HG02885 (cell line): ENCODE data around the gene OPN1MW.
"Not testable (repeated sequence)": the region's sequence is repeated elsewhere in the genome, so short reads cannot be mapped to it uniquely, and the experiment has no call there.

Experiments
- ATAC-seq: cut with Tn5 transposase; IDR thresholded peaks from one replicate; pipeline ENCODE4 v1.9.1; 2021; ENCODE audit warnings: mild to moderate bottlenecking; ENCODE audit not compliant: unreplicated experiment, poor library complexity

Gene OPN1MW

DNA sequence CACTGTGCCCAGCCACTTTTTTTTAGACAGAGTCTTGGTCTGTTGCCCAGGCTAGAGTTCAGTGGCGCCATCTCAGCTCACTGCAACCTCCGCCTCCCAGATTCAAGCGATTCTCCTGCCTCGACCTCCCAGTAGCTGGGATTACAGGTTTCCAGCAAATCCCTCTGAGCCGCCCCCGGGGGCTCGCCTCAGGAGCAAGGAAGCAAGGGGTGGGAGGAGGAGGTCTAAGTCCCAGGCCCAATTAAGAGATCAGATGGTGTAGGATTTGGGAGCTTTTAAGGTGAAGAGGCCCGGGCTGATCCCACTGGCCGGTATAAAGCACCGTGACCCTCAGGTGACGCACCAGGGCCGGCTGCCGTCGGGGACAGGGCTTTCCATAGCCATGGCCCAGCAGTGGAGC, at the start of gene OPN1MW:
Gene OPN1MW (plus strand): TSS at position 301 of the 400 bp plus-strand sequence. CDS start 82 bp downstream, at position 383.
- ATAC-seq, result not testable (repeated sequence)

DNA sequence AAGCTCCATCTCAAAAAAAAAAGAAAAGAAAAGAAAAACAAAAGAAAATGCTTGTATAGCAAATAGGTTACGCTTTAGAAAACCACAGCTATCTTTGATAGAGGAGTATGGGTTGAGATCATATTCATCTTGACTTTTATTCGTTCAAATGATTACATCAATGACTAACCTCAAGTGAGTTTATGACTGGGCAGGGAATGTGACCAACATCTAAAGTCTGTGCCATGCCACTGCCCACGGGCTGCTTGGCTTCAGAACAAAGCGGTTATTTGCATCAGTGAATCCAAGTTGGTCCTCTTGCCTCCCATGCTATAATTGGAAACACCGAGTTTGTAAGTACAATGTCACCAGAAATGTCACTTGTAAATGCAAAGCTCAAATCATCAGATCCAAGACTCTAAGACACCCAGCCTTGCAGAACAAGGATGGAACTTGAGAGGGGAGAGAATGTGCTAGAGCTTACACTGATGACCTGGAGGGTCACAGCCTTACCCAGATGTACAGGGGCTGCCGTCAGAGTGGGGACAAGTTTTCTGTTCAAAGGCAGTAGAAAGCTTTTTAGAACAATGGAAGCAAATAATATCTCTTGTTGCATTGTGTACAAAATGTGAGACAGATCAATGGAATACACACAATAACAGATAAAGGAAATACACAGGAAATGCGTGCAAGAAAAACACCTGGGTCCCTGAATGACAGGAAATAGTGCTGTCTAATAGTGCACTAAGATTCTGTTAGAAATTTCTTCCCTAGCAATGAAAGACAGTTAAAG, 46.8 kb upstream of the OPN1MW start:
- no peak for ATAC-seq

DNA sequence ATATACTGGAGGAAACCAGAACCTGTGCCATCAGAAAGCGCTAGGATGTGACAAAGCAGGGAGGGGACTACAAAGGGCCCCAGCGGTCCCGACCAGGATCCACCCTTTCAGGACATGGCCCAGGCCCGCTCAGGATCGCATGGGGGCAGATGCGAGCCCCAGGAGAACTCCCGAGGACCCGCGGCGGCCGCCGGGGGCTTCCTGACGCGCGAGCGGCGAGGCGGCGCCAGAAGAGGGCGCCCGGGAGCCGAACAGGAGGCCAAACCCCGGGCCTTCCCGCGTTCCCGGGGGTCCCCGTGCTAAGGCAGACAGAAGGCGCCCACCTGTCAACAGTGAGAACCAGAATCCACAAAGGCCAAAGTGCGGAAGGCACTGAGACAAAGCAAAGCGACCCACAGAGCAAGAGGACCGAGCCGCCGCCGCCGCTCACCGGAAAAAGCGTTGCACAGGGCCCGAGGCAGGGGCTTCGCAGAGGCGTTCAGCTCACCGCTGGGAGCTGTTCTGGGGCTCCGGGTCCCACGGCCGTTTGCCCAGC, 45.7 kb upstream of the OPN1MW start:
- no peak for ATAC-seq

DNA sequence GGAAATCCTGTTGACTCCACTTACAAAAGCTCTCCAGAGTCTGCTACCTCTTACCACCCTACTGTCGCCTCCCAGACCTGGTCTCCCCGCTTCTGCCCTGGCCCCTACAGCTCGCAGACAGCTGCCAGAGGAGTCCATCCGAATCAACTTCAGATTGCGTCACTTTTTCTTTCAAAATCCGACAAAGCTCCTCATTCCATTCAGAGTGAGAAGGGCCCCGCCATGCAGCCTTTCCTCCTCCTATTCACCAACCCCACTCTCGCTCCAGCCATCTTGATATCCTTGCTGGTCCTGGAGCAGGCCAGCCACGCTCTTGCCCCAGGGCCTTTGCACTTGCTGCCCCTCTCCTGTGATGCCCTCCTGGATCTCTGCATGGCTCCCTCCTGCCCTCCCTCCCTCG, 43.5 kb upstream of the OPN1MW start:
- ATAC-seq, result no peak

DNA sequence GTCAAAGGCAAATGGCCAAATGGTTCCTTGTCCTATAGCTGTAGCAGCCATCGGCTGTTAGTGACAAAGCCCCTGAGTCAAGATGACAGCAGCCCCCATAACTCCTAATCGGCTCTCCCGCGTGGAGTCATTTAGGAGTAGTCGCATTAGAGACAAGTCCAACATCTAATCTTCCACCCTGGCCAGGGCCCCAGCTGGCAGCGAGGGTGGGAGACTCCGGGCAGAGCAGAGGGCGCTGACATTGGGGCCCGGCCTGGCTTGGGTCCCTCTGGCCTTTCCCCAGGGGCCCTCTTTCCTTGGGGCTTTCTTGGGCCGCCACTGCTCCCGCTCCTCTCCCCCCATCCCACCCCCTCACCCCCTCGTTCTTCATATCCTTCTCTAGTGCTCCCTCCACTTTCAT, 42.2 kb upstream of the OPN1MW start:
- no peak for ATAC-seq

DNA sequence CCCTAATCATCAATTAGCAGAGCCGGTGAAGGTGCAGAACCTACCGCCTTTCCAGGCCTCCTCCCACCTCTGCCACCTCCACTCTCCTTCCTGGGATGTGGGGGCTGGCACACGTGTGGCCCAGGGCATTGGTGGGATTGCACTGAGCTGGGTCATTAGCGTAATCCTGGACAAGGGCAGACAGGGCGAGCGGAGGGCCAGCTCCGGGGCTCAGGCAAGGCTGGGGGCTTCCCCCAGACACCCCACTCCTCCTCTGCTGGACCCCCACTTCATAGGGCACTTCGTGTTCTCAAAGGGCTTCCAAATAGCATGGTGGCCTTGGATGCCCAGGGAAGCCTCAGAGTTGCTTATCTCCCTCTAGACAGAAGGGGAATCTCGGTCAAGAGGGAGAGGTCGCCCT, 41.7 kb upstream of the OPN1MW start:
- ATAC-seq, result no peak

DNA sequence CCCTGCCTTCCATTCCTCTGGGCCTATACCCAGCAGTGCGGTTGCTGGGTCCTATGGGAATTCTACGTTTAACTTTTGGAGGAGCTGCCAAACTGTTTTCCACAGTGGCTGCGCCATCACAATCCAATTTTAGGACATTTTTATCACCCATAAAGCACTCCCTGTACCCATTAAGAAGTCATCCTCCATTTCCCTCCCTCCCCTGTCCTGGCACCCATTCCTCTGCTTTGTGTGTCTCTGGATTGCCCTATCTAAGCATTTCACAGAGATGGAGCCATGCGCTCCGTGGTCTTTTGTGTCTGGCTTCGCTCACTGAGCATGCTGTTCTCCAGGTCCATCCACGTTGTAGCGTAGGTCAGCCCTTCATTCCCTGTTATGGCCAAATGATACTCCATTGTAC, 40.0 kb upstream of the OPN1MW start:
- no peak for ATAC-seq

DNA sequence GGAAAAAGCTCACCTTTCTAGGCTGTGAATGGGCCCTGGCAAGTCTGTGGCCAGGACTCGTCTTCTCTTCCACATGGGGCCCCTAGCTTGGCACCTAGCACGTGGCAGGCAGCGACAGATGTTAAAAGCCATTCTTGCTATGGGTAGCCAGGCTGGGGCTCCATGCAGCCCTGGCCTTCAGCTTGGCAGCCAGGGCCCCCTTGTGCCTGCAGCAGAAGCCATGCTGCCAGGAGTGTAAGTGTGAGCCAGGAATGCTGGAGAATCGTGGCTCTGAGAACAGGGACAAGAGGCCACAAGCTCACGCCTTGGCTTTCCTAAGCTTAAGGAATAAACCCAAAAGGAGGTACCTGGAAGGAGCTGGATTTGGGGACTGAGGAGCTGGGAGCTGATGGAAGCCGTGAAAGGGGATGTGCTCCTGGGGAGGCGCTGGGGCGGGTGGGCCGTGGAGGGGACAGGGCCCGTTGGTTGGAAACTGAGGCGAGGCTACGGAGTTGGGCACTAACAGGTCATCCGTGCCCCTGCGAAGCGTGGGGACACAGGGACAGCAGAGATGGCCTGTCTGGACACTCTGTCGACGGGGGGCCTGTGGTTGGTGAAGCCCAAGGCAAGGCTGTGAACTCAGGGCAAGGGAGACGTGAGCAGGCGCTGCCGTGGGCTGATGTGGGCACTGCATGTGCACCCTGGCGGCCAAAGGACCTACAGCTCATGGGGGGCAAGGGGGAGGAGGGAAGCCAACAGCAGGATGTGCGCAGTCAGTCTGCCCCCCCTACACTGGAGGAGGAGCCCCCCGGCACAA, 39.2 kb upstream of the OPN1MW start:
- no peak for ATAC-seq

DNA sequence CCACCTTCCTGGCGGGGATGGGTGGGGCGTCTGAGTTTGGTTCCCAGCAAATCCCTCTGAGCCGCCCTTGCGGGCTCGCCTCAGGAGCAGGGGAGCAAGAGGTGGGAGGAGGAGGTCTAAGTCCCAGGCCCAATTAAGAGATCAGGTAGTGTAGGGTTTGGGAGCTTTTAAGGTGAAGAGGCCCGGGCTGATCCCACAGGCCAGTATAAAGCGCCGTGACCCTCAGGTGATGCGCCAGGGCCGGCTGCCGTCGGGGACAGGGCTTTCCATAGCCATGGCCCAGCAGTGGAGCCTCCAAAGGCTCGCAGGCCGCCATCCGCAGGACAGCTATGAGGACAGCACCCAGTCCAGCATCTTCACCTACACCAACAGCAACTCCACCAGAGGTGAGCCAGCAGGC, 38.4 kb upstream of the OPN1MW start, which contains the start of gene OPN1LW:
Gene OPN1LW (plus strand): TSS at position 234 of the 400 bp plus-strand sequence. CDS start 41 bp downstream, at position 275.
- not testable (repeated sequence) for ATAC-seq

DNA sequence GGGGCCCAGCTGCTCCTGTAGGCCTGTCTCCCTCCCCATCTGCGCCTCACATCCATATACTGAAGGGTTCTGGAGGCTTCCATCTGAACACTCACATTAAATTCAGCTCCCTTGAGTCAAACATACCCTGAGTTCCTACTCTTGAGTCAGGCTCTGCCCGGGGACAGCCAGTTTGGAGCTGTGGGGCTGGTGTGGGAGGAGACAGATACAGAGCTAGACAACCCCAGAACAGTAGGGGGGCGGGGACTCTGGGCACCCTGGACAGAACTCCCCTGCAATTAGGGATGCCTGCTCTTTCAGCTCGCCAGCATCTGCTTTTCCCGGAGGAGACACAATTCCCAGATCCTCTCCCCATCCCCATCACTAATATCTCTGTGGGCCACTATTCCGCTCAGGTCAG, 31.4 kb upstream of the OPN1MW start:
- ATAC-seq, result not testable (repeated sequence)

DNA sequence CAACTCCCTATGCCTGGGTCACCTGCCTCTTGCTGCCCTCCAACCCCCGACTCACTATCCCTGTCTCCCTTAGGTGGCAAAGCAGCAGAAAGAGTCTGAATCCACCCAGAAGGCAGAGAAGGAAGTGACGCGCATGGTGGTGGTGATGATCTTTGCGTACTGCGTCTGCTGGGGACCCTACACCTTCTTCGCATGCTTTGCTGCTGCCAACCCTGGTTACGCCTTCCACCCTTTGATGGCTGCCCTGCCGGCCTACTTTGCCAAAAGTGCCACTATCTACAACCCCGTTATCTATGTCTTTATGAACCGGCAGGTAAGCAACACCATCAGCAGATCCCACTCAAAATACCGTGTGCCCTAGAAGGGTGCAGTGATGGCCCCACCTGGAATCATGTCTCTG, 26.2 kb upstream of the OPN1MW start:
- not testable (repeated sequence) for ATAC-seq

DNA sequence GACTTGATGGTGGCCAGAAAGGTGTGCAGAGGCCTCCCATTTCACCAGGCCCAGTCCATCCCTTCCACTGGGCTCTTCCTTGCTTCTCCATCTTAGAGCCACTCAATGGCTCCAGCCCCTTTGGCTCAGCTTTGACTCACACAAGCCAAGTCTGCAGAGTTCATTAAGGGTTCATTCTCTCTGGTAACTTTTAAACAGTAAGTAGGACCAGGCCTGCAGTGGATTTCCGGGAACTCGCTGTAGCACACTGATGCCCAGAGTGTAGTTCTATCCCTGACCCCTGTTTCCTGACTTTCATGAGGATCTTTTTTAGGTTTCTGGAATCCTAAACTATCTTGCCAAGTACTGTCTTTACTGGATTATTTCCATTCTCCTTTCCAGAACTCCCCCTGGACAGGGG, 25.2 kb upstream of the OPN1MW start:
- ATAC-seq, result not testable (repeated sequence)

DNA sequence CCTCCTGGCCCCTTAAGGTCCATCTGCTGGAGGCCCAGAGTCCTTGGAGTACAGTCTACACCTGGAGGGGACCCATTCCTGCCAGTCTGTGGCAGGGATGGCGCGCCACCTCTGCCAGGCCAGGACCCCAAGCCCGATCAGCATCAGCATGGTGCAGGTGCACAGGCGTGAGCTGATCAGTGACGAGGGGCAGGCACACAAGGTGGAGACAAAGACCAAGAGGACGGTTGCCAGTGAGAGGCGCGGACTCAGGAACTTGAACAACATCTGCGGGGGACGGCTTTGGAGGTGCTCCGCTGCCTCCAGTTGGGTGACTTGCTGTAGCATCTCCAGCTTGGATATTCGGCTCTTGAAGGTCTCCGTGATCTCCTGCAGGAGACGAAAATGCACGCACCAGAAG, 23.1 kb upstream of the OPN1MW start:
- ATAC-seq, result not testable (repeated sequence)

DNA sequence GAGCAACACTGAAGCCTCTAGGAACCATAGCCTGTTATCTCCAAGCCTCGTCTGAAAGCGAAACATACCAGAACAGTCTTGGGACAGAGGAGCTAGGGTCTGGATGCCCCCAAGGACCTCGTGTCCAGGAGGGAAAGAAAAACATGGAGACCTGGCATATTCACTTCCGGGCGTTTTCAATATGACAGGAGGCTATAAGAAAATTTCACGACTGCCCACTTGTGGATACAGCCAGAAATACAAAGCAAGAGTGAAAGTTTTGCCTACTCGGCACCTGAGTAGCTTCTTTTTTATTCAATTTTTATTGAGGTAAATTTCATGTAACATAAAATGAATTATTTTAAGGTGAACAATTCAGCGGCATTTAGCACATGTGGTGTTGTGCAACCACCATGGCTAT, 17.5 kb upstream of the OPN1MW start:
- not testable (repeated sequence) for ATAC-seq

DNA sequence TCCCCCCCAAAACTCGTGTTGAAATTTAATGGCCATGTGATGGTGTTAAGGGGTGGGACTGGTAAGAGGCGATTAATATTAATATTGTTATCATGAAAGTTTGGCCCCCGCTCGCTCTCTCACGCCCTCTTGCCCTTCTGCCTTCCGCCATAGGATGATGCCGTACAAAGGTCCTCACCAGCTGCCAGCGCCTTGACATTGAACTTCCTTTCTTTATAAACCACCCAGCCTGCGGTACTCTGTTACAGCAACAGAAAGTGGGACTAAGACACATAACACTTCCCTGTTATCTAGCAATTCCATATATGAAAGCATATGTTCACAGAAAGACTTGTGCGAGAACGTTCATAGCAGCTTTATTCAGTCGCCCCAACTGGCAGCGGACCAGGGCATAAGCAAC, 14.0 kb upstream of the OPN1MW start:
- not testable (repeated sequence) for ATAC-seq

DNA sequence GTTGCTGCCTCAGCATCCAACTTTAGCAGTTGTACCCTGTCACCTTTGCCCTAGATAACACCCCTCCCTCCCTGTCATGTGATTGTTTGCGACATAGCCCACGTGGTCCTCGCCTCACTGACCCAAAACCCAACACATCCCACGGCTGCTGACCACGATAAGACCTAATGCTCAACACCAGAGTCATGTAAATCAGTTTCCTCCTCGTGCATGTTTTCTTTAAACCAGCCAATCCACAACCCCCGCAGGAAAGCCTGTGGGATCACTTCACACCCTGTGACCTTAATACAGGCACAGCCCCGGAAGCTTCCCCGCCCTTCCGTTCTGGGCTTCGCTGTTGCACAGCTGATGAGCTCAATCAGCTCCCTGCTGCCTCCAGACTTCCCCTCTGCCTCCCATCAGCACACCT, 9.9 kb upstream of the OPN1MW start:
- ATAC-seq, result peak; percentile 65

DNA sequence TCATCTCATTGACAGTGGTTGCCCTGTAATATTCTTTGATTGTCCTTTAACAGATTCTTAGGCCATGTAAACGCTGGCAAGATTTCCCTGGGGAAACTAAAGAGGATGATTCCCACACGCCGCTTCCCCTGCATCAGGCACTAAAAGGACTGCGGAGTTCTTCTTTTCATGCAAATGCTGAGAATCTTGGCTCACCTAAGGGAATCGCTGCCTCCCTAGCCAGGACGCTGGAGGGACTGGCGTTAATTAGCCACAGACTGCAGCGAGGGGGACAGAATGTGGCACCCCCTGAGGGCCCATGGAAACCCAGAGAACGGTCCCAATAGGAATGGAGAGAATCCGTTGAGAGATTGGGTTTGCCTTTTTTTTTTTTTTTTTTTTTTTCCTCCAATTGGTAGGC, 8.0 kb upstream of the OPN1MW start:
- not testable (repeated sequence) for ATAC-seq

DNA sequence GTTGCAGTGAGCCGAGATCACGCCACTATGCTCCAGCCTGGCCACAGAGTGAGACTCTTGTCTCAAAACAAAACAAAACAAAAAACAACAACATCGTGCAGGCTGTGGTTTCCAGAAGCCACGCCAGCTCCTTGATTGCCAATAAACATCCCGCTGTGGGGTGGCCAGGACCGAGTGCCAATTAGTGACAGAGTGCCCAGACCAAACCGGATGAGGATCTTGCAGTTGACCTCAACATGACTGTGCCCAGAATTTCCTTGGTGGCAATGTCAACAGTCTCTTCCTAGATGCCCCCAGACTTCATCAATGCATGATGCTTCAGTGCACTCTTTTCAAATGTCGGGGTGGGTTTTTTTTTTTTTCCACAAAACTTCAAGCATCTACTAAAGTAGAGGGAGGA, 1.4 kb downstream of the OPN1MW start:
- not testable (repeated sequence) for ATAC-seq

DNA sequence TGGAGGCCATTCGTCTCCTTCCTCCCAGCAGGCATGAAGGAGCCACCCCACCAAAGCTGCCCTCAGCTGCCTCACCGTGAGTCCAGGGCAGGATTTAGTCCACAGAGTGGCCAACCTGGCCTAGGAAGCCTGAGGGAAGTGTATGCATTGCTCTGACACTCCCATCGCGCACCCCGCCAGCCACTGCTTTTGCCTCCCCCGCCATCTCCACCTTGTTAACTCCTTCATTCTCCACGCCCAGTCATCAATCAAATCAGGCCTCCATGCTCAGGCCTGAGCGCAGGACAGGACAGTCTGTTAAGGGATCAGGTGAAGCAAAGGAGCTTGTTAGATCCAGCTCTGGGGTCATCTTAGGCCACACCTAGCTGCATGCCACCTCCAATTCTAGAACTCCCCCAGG, 10.4 kb downstream of the OPN1MW start:
- not testable (repeated sequence) for ATAC-seq

DNA sequence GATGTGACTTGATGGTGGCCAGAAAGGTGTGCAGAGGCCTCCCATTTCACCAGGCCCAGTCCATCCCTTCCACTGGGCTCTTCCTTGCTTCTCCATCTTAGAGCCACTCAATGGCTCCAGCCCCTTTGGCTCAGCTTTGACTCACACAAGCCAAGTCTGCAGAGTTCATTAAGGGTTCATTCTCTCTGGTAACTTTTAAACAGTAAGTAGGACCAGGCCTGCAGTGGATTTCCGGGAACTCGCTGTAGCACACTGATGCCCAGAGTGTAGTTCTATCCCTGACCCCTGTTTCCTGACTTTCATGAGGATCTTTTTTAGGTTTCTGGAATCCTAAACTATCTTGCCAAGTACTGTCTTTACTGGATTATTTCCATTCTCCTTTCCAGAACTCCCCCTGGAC, 11.9 kb downstream of the OPN1MW start:
- ATAC-seq, result not testable (repeated sequence)

DNA sequence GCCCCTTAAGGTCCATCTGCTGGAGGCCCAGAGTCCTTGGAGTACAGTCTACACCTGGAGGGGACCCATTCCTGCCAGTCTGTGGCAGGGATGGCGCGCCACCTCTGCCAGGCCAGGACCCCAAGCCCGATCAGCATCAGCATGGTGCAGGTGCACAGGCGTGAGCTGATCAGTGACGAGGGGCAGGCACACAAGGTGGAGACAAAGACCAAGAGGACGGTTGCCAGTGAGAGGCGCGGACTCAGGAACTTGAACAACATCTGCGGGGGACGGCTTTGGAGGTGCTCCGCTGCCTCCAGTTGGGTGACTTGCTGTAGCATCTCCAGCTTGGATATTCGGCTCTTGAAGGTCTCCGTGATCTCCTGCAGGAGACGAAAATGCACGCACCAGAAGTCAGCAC, 14.1 kb downstream of the OPN1MW start:
- not testable (repeated sequence) for ATAC-seq
